ENCODE results near the gene HOATZ.

Gene HOATZ

DNA sequence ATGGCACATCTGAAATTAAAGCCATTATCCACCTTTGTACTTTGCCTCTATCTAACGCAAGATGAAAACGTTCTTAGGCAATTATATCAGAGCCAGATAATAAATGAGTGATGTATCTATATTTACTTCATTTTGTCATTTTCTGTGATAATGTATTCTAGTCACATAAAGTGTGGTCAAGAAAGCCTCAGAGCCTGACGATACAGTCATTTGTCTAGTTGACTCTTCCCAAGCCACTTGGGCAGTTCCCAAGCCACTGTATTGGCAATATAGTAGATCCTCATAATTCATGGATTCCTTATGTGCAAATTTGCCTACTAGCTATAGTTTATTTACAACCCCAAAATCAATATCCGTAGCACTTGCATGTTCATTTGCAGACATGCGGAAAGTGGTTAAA is 7.8 kb downstream of the HOATZ start:
- no peak for DNase-seq (ENCODE audit: low spot score)

DNA sequence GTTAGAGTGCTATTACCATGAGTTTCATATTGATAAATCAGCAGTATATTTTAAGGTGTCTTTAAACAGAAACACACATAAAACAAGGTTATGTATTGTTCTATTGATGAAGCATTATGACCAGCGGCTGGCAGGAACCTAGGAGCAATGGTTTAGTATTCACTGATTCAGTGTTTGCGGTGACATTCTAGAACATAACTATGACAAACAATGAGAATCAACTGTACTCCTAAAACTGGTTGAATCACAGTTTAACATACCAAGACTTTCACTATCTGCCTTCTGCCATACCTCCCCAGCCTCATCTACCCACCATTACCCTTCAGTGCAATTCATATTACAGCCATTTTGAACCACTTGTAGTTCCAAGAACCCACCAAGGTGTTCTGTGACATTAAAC is 8.8 kb downstream of the HOATZ start:
- no peak for DNase-seq (ENCODE audit: low spot score)

GRCh38 chr11:111524056-111524455 is 9.5 kb downstream of the HOATZ start:
- no peak for DNase-seq (ENCODE audit: low spot score)

GRCh38 chr11:111525456-111525855 is 10.9 kb downstream of the HOATZ start:
- DNase-seq (ENCODE audit: low spot score): no peak

GRCh38 chr11:111526501-111526900 is 11.9 kb downstream of the HOATZ start:
- DNase-seq (ENCODE audit: low spot score): no peak

DNA sequence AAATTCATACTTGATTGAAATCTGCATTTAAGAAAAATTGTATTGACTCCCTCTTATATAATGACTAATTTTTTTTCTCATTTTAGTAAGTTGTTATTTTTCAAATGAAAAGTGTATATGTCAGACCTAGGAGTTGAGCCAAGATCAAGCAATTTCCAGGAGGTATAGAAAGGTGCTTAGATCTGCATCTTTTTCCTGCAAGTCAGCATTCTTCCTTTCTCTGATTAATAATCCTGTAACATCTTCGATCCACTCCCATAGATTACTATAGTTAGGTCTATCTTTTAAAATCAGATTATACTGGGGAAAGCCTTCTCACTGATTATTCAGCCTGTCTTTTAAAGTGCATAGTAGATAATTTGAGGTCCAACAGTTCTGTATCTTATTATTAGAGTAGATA is 12.7 kb downstream of the HOATZ start:
- DNase-seq (ENCODE audit: low spot score): no peak

GRCh38 chr11:111528557-111528956 is 14.0 kb downstream of the HOATZ start:
- DNase-seq (ENCODE audit: low spot score): no peak

- no peak for DNase-seq (ENCODE audit: low spot score)
Observed at GRCh38 chr11:111530091-111530490, 15.5 kb downstream of the HOATZ start.

DNA sequence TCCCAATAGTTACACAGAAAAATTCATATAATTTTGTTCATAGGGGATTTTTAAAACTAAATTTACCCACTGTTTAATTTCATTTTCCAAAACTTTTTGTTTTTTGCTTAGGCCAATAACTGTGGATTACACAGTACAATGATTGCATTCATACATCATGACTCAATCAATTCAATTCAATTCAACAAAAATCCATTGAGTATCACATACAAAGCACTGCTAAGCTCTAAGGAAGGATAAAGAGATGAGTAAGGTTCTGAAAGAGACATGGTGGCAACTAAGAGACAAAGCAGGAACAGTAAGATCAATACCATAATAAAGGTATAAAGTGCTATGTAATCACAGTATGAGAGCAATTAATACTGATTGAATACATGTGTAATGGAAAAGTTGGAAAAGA is 16.6 kb downstream of the HOATZ start:
- no peak for DNase-seq (ENCODE audit: low spot score)

DNA sequence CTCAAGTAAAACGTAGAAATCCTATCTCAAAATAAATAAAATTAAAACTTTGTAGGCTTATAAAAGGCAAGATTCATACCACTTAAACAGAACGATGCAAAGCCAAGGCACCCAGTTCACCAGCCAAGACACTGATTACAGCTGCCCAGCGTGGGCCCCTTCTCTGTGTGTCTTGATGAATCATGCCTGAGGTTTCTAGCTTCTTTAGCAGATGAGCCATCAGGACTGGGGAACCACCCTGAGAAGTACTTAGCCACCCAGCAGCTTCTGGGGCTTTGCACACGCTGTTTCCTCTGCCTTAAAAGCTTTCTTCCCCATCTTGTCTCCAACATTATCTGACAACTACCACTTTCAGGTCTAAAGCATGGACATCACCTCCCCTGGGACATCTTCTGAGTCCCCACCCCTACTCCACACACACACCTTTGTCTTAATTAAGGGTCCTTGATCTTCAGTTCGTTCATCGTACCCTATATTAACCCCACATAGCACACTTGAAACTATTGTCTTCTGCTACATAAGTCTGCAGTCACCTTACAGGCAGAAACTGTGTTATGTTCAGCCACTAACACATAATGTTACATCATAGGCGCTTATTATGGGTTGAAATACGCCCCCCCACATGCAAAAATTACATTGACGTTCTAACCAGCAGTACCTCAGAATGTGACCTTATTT is 17.2 kb downstream of the HOATZ start:
- DNase-seq (ENCODE audit: low spot score): no peak

DNA sequence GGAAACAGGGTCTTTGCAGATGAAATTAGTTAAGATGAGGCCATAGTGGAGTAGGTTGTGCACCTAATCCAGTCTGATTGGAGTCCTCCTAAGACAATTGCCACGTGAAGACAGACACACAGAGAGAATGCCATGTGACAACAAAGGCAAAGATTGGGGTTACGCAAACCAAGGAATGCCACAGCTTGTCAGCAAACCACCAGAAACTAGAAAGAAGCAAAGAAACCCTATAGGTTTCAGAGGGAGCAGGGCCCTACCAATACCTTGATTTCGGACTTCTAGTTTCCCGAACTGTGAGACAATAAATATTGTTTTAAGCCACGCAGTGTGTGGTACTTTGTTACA is 17.8 kb downstream of the HOATZ start:
- DNase-seq (ENCODE audit: low spot score): no peak

DNA sequence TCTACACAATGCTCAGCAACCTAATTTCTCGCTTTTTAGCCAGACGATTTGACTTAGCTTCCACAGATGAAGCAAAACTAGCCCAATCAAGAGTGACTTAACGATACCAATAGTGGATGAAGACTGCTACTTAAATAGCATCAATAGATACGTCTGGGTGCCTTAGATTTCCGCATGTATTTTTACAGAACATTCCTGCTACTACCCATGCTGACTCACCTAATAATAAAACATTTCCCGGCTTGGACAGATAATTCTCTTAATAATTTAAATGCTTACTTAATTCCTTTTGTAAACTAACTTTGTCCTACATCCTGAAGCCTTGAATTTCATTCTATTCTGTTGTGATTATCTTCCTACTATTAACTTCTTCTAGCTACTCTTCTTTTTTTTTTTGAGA is 20.7 kb downstream of the HOATZ start:
- DNase-seq (ENCODE audit: low spot score): no peak

DNA sequence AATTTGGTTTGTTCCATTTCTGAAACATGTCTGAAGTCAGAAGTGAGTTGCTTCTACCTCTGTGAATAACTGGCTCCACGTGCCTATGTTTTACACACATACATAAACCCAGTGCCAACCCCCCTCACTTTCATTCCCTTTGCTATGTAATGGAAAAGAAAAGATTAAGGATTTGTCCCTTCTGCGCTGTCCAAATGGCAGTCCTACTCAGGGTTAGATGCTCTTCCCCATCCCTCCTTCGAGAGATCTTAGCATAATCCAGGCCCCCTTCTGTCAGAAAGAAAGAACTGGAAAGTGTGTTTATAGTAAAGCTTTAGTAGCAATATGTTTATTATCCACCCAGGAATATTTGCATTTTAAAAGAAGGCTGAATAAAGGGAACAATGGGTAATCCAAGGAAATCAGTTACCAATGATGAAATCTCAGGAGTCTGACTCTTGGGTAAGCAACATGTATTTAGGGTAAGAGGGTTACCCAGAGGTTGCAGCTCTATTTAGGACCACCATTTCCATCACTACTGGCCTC is 22.8 kb downstream of the HOATZ start:
- DNase-seq (ENCODE audit: low spot score): no peak

DNA sequence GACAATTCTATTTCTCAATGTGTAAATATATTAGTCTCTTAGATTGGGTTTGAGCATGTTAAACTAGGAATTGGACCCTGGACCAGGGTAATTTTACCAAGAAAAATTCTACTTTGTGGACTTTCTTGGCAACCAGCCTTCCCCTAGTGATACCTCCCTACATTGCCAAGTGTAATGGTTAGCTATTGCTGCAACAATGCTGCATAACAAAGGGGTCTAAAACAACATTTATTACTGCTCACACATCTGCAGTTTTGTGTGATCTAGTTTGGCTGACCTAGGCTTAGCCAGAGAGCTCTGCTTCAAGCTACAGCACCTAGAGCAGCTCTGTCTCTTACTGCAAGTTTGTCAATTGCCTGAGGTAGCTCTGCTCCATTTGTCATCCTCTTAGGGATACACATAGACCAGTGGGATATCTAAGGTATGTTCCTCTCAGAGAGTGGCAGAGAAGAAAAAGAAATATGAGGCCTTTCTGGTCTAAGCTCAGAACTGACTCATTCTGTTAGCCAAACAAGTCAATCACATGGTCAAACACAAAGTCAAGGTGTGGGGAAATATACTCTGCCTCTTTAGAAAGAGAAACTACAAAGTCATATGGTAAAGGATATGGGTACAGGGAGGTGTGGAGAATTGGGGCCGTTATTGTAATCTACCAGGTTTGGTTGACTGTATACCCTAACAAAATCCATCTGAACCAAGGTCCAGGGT is 24.0 kb downstream of the HOATZ start:
- DNase-seq (ENCODE audit: low spot score): no peak

DNA sequence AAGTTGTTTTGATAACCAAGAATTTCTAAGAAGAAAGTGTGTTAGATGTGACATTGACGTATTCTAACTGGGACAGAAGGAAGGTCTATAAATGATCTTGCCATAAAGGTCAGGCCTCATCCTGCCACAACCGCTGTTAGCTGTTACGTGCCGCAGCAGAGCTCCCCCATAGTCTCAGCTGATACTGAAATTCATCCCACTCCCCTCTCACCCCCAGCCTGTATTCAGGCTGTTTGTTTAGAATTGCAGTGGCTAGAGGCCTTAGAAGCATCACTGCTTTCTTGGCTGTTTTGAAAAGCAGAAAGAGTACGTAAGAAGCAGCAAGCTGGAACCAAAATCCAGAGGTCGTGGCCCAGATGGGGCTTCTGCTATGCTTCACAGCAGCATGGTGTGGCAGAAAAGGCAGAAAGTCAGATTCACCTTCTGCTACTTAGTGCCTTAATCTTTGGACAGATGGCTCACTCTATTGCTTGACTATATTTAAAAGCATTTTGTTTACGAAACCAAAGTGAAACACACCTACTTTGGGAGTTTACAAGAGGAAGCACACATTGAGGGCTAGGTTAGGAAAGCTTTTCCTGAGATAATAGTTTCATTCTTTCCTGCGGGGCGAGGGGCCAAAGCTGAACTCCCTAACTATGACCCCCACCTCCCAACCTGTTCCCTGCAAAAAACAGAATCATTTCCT is 25.0 kb downstream of the HOATZ start:
- DNase-seq (ENCODE audit: low spot score): no peak

GRCh38 chr11:111540114-111540936 is 25.7 kb downstream of the HOATZ start, which contains the start of gene LAYN:
LAYN (plus strand) TSS chr11:111540720; CDS start chr11:111540844, 124 bp downstream.
- no peak for DNase-seq (ENCODE audit: low spot score)

DNA sequence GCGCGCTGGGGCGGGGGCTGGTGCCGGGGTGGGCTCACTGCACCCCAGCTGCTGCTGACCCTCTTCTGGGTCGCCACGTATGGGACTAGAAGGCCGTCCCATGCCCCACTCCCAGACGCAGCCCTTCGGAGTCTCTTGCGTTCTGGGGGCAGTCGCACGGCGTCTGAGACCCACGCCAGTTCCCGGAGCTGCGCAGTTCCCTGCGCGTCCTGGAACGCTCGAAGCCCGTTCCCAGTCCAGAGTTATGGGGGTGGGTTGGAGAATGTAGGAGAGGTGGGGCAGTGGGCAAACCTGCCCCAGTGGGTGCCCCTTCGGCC is 26.3 kb downstream of the HOATZ start:
- no peak for DNase-seq (ENCODE audit: low spot score)

DNA sequence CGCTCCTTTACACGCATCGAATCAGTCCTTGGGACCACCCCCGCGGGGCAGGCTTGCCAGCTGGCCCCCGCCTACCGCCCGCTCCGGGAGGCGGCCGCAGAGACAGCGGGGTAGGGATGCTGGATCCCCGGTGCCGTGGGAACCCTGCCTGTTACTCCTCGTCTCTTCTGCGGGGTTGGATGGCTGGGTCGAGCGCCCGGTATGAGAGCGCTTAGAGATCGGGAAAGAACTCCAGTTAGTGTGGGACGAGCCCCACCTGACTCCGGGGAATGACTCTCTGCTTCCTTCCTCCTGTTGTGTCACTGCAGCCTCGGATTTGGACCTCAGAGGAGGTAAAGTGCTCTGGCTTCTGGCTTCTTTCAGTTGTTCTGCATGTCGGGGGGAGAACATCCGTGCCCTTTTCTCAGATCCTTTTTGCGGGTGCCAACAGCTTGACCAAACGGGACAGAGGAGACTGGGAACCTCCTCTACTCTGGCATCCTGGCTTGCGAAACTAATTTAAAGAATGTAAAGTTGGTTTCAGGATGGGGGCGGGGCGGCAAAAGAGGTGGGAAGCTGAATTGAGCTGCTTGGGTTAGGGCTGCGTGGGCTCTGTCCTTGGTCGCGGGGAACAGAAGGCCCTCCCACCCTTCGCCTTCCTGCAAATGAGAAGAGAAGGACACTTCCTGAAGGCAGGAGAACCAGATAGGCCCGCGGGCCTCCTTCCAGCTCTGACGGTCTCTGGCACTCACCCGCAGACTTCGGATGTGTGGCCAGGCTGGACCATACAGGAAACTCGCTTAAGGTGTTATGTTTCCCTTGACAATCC is 26.9 kb downstream of the HOATZ start:
- DNase-seq (ENCODE audit: low spot score): no peak

GRCh38 chr11:111542606-111543275 is 28.2 kb downstream of the HOATZ start:
- no peak for DNase-seq (ENCODE audit: low spot score)

- DNase-seq (ENCODE audit: low spot score): no peak
Observed at GRCh38 chr11:111548525-111548924, 33.9 kb downstream of the HOATZ start.
